GM18861 (cell line): ENCODE results near the gene KCNQ1.

ENCODE experiments used
- ATAC-seq: cut with Tn5 transposase; IDR thresholded peaks from one replicate; pipeline ENCODE4 v1.9.1; 2021; ENCODE audit not compliant: unreplicated experiment

KCNQ1 gene

GRCh38 chr11:2839395-2839943 lies 394.7 kb downstream of the KCNQ1 start:
- no peak for ATAC-seq

DNA sequence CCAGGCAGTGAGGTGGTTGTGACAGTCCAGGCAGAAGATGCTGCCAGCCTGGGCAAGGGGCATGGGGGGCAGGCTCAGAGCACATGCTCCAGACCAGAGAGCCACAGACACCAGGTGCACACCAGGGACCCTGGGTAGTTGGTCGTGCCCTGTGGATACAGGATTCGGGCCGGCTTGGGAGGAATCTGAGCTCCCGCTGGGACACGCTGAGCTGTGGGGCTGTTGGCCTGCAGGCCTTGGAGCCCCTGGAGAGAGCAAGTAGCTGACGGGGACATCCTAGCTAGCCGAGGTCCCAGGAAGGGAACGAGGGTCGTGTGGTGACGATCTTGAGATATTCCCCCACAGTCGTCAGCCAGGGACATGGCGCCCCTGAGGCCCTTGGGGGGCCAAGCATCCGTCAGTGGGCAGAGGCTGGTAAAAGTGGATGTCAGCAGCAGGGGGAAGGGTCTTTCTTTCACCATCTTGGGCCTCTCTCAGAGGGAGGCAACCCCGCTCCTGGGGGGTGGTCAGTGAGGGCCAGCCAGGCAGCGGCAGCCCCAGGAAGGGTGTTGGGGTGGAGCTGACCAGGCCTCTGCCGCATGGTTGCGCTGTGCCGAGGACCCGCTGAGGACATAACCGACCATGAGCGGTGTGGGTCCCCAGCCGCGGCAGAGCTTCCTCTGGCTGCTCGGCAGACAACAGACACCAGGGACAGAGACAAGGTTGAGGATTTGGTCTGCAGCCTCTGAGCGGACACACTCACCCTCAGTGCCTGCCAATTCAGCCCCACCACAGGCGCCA lies 396.8 kb downstream of the KCNQ1 start:
- ATAC-seq, result no peak

GRCh38 chr11:2842876-2843275 lies 398.1 kb downstream of the KCNQ1 start:
- ATAC-seq, result no peak

DNA sequence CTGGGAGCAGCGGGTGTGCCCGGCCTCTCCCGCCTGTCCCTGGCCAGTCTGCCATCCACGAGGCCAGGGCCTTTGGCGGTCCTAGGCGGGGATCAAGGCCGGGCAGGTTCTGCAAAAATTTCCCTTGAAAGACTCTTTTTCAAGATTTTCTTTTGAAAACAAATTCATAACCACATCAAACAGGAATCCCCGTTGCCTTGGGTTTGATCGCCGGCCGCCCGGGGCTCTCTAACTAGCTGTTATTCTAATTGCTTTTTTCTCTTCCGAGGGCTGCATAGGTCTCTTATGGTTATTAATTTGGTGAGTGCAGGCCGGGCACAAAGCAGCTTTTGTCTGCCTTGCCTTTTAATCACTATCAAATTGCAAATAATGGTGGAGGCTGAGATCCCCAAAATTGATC lies 398.7 kb downstream of the KCNQ1 start:
- ATAC-seq, result no peak

DNA sequence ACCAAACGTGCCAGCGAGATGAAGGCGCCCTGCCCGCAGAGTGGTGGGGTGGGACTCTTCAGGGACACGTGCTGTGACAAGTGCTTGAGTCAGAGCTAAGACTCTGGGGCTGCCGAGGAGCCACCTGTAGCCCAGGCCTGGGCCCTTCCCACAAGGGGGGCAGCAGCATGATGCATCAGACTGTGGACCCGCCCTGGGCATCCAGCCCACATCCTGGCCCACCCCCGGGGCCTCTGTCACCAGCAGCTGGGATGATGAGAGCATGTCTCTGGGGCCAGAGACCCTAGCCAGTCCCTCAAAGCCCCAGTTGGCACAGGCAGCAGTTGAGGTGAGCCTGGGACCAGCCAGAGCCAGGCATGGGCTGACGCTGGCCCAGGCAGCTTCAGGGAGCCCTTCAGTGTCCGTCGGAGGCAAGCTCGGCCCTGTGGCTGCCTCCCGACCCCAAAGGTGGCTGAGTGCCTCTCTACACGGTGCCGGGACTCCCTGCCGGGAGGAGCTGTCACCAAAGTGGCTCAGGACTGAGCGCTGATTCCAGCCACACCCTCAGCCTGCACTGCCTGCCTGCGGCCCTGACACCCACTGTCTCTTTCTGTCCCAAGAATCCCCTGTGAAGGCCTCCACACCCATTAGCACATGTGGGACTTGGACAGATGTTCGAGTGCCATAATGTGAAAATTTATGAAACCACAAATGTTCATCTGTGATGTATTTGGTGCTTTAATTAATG lies 399.5 kb downstream of the KCNQ1 start:
- ATAC-seq, result no peak

DNA sequence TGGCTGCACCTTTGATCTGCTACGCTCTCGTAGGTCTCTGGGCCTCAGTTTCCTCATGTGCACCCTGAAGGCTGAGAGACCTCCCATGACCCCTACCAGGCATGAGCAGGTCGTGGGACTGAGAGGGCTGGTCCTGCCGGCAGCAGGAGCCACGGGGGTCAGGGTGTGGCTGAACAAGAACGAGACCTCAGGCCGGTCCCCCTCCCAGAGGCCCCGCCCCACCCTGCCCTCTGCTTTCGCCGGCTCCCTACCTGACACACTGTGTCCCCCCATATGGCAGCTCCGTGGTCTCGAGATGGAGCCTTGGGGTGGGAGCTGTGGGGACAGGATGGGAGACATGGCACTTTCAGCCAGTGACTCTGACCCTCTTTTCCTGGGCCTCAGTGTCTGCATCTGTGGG lies 400.2 kb downstream of the KCNQ1 start:
- no peak for ATAC-seq

GRCh38 chr11:2846056-2846455 lies 401.2 kb downstream of the KCNQ1 start:
- ATAC-seq, result no peak

DNA sequence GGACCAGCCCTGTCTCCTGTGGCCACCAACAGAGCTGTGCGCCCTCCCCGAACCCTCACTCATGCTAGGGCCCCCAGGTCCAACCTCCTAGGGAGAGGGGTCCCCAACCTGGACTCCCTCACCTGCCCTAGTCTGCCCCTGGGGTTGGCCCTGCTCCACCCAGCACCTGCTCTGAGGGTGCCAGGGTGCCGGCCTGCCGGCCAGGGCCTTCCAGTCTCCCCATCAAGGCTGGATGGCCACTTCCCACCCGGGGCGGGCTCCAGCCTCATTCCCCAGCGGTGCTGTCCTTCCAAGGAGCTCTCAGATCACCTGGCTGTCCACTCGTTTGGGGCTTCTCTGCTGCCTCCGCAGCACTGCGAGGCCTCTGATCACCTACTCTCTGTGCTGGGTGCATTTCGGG lies 401.7 kb downstream of the KCNQ1 start:
- ATAC-seq, result no peak

GRCh38 chr11:2847561-2847960 lies 402.8 kb downstream of the KCNQ1 start:
- no peak for ATAC-seq

GRCh38 chr11:2848497-2848896 lies 403.7 kb downstream of the KCNQ1 start:
- no peak for ATAC-seq

- ATAC-seq, result no peak
Measured at GRCh38 chr11:2849994-2850770, 405.4 kb downstream of the KCNQ1 start.

GRCh38 chr11:2853401-2853800 lies 408.6 kb downstream of the KCNQ1 start:
- ATAC-seq, result no peak

- no peak for ATAC-seq
Measured at GRCh38 chr11:2853997-2854560, 409.3 kb downstream of the KCNQ1 start.

- no peak for ATAC-seq
Measured at GRCh38 chr11:2855162-2855561, 410.4 kb downstream of the KCNQ1 start.

- ATAC-seq, result no peak
Measured at GRCh38 chr11:2857276-2857675, 412.5 kb downstream of the KCNQ1 start.

DNA sequence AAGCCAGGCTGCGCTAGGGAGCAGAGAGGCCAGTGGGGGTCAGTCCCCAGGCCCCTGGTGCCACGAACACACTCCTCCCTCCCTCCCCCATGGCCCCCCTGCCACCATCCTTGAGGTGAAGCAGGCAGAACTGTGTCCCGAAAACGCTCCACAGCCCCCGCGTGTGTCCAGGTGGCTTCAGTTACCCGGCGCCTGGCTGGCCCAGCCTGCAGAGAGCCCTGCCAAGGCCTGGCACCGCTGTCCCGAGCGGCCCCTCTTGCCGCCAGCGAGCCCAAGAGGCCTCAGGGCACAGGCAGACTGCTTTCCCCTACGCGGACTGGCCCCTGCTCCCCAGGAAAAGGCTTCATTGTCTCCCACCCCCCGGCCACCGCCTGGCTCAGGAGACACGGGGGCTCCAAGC lies 413.1 kb downstream of the KCNQ1 start:
- no peak for ATAC-seq

- no peak for ATAC-seq
Measured at GRCh38 chr11:2858995-2859698, 414.3 kb downstream of the KCNQ1 start.

DNA sequence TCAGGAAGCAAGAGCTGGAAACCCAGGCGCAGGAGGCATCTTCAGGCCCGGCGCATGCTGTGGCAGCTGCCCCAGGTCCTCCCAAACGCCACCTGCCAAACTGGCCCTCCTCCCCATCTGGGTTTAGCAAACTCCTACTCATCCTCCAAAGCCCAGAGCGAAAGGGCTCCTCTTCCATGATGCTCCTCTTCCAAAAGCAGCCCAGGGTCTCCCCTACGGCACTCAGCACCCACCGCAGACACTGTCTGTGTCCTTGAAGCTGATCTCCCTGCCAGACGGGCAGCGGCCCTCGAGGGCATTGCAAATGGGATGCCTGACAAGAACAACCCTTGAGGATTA lies 414.9 kb downstream of the KCNQ1 start:
- no peak for ATAC-seq

- no peak for ATAC-seq
Measured at GRCh38 chr11:2860636-2861035, 415.8 kb downstream of the KCNQ1 start.

GRCh38 chr11:2862395-2863275 lies 417.8 kb downstream of the KCNQ1 start:
- ATAC-seq, result no peak
